T-helper 2 cell treated with Interferon-gamma antibody and Interleukin-4, amounts not matched to agents 5 μg/mL and 100 μg/mL, for 36 hours (primary cell): ENCODE measurements around the gene ZNF45.
"Not testable (repeated sequence)": the region's sequence is repeated elsewhere in the genome, so short reads cannot be mapped to it uniquely, and the experiment has no call there.

ENCODE experiments used
- DNase-seq: peaks from one replicate; pipeline ENCODE4 v3.0.0; 2021; ENCODE audit warnings: low spot score
- H3K27ac Mint-ChIP-seq: one replicate; pipeline ENCODE4 v1.8.0; 2021; ENCODE audit warnings: mild to moderate bottlenecking, mixed read lengths
- H3K27me3 Mint-ChIP-seq: one replicate; pipeline ENCODE4 v1.8.0; 2021; ENCODE audit warnings: low read depth, mixed read lengths
- H3K36me3 Mint-ChIP-seq: one replicate; pipeline ENCODE4 v1.8.0; 2021; ENCODE audit warnings: low read depth, mixed read lengths
- H3K4me1 Mint-ChIP-seq: one replicate; pipeline ENCODE4 v1.8.0; 2021; ENCODE audit warnings: low read depth, mixed read lengths
- H3K4me3 Mint-ChIP-seq: one replicate; pipeline ENCODE4 v1.8.0; 2022; ENCODE audit warnings: mild to moderate bottlenecking, moderate library complexity, mixed read lengths
- H3K9me3 Mint-ChIP-seq: one replicate; pipeline ENCODE4 v1.8.0; 2021; ENCODE audit warnings: mixed read lengths

Gene ZNF45

DNA sequence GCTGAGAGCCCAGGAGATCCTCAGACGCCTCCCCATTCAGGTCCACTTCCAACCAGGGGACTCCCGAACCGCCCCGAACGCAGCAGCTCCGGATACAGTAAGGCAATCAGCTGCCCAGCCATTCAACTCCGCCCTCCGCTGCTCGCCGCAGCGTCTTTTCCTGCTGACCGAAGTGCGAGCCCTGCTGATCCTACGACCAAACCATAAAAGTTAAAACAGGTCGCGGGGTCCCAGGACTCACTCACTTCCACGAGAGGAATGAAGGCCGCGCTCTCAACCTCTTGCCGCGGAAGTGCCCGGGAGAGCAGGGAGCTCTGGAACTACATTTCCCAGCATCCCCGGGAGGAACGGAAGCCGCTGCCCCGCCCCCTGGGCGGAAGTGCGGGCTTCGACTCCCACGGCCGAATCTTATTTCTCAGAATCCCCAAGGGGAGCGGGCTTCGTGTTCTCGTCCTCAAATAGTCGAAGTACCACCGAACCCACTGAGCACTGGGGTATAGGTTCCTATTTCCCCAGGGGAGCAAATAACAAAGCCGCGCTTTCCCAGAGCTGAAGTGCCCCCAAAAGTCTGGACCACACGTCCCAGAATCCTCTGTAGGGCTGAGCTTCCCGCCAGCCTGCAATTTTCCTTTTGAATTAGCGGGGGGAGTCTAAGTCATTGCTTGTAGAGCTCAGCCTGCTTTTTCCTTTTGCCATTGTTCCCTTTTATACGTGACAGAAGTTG is at the start of gene ZNF45:
TSS of gene ZNF45 (minus strand) at position 298 of the 724 bp plus-strand sequence. CDS start 13,097 bp downstream, outside the sequence.
- peak; percentile 85 for DNase-seq
- Mint-ChIP-seq H3K4me1 (peaks cover 18% of the 10 kb centered on the region), H3K4me3 (peak within 1 kb of the TSS; percentile 95), H3K36me3 (peaks cover 31% of the 10 kb centered on the region), H3K9me3 (peaks cover 37% of the 10 kb centered on the region), H3K27me3 (no peaks in the 10 kb centered on the region), H3K27ac (peak within 1 kb of the TSS; percentile 87)

GRCh38 chr19:43984687-43985000 is 49.6 kb upstream of the ZNF45 start:
- DNase-seq, result no peak
- Mint-ChIP-seq H3K27ac (no peak overlapping the region), H3K27me3 (no peaks in the 10 kb centered on the region), H3K36me3 (peaks cover 22% of the 10 kb centered on the region), H3K4me1 (no peaks in the 10 kb centered on the region), H3K9me3 (peaks cover 32% of the 10 kb centered on the region), H3K4me3 (peak overlapping the region; percentile 91)

DNA sequence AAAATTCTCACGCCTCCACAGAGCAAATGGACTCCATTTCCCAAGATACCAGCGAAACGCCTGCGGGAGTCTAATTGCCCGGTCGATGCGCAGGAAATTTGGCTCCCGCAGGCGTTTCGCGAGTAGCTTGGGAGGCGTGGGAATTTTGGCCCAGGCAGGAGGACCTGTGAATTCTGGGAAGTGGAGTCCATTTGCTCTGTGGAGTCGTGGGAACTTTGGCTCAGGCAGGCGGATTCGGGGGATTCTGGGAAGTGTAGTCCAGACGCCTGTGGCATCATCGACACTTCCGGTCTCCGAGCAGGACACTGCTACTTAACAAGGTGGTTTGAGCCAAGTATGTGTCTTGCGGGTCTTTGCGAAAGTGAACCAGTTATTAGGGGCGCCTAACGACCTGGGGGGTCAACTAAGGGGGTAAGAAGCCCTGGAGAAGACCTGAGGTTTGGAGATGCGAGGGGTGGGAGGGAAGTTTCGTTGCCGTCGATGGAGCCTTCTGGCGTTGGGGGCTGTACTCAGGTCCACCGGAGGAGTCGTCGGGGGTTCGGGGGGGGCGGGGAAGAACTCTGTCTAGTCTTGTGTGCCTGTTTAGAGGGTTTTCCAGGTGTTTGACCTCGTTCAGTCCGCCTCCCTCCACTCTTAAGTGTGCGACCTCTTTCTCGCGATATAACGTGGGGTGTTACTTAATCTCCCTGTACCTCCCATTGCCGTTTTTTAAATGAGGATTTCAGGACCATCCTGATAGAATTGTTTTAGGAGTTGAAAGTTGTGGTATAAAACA is 49.0 kb upstream of the ZNF45 start, which contains the start of gene ZNF155:
TSS of gene ZNF155 (plus strand) at position 277 of the 775 bp plus-strand sequence. CDS start 4,356 bp downstream, outside the sequence.
- H3K4me1 Mint-ChIP-seq, result no peaks in the 10 kb centered on the region
- peak within 1 kb of the TSS; percentile 91 for H3K4me3 Mint-ChIP-seq

GRCh38 chr19:43983544-43983911 is 48.4 kb upstream of the ZNF45 start:
- DNase-seq, result no peak
- H3K4me3 Mint-ChIP-seq, result peak overlapping the region; percentile 78
- peaks cover 30% of the 10 kb centered on the region for H3K9me3 Mint-ChIP-seq
- no peaks in the 10 kb centered on the region for H3K4me1 Mint-ChIP-seq
- H3K27ac Mint-ChIP-seq, result peak overlapping the region; percentile 31
- H3K36me3 Mint-ChIP-seq, result peaks cover 11% of the 10 kb centered on the region
- no peaks in the 10 kb centered on the region for H3K27me3 Mint-ChIP-seq

More for the DNA sequence above, 49.0 kb upstream of the ZNF45 start, which contains the start of gene ZNF155:
- H3K36me3 Mint-ChIP-seq, result peaks cover 17% of the 10 kb centered on the region
- peak within 1 kb of the TSS; percentile 86 for H3K27ac Mint-ChIP-seq
- H3K27me3 Mint-ChIP-seq, result no peaks in the 10 kb centered on the region
- peaks cover 32% of the 10 kb centered on the region for H3K9me3 Mint-ChIP-seq
- peak; percentile 75 for DNase-seq

GRCh38 chr19:43976732-43977131 is 41.6 kb upstream of the ZNF45 start:
- no peak for DNase-seq
- no peaks in the 10 kb centered on the region for H3K27me3 Mint-ChIP-seq
- H3K36me3 Mint-ChIP-seq, result no peaks in the 10 kb centered on the region
- no peak overlapping the region for H3K27ac Mint-ChIP-seq
- no peaks in the 10 kb centered on the region for H3K4me1 Mint-ChIP-seq
- H3K9me3 Mint-ChIP-seq, result peaks cover 65% of the 10 kb centered on the region
- H3K4me3 Mint-ChIP-seq, result no peak overlapping the region

DNA sequence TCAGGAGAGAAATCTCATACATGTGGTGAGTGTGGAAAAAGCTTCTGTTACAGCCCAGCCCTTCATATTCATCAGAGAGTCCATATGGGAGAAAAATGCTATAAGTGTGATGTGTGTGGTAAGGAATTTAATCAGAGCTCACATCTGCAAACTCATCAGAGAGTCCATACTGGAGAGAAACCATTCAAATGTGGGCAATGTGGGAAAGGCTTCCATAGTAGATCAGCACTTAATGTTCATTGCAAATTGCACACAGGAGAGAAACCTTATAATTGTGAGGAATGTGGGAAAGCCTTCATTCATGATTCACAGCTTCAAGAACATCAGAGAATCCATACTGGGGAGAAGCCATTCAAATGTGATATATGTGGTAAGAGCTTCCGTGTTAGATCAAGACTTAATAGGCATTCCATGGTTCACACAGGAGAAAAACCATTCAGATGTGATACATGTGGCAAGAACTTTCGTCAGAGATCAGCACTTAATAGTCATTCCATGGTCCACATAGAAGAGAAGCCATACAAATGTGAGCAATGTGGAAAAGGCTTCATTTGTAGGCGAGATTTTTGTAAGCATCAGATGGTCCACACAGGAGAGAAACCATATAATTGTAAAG is 31.1 kb upstream of the ZNF45 start:
- Mint-ChIP-seq H3K27me3 (no peaks in the 10 kb centered on the region), H3K9me3 (peaks cover 79% of the 10 kb centered on the region), H3K4me1 (no peaks in the 10 kb centered on the region), H3K4me3 (no peak overlapping the region), H3K27ac (no peak overlapping the region), H3K36me3 (peaks cover 15% of the 10 kb centered on the region)
- DNase-seq, result no peak

DNA sequence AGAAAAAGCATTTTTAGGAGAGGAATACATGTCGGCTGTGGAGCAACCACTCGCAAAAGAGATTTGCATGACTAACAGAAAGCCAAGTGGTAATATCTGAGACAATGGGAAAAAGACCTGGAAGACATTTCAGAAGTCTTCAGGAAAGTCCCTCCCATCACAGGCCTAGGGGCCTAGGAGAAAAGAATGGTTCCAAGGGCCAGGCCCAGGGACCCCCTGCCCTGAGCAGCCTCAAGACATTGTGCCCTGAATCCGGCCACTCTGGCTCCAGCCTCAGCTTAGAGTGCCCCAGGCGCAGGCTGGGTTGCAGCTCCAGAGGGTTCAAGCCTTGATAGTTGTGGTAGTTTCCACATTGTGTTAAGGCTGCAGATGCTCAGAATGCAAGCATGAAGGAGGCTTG is 25.3 kb upstream of the ZNF45 start:
- DNase-seq, result no peak
- no peak overlapping the region for H3K4me3 Mint-ChIP-seq
- H3K9me3 Mint-ChIP-seq, result peaks cover 65% of the 10 kb centered on the region
- H3K36me3 Mint-ChIP-seq, result peaks cover 3% of the 10 kb centered on the region
- H3K4me1 Mint-ChIP-seq, result no peaks in the 10 kb centered on the region
- no peak overlapping the region for H3K27ac Mint-ChIP-seq
- no peaks in the 10 kb centered on the region for H3K27me3 Mint-ChIP-seq

DNA sequence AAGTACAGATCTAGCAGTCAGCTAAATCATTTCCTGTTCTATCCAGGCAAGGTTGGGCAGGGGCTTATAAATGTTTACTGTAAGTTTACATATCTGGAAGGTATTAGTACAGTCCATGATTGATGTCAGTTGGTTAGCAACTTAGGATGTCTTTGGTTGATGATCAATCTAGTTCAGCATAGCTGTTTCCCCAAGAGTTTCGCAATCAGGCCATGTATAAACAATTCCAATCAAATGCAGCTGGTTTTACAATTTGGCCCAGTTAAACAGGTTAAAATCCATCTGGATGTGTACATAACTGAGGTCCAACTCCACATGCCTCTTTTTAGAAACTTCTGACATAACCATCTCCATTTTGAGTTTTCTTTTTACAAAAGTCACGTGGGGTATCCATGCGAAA is 22.8 kb upstream of the ZNF45 start:
- H3K4me1 Mint-ChIP-seq, result no peaks in the 10 kb centered on the region
- no peaks in the 10 kb centered on the region for H3K27me3 Mint-ChIP-seq
- no peak overlapping the region for H3K4me3 Mint-ChIP-seq
- no peak for DNase-seq
- no peak overlapping the region for H3K27ac Mint-ChIP-seq
- no peaks in the 10 kb centered on the region for H3K36me3 Mint-ChIP-seq
- peaks cover 55% of the 10 kb centered on the region for H3K9me3 Mint-ChIP-seq

- no peaks in the 10 kb centered on the region for H3K27me3 Mint-ChIP-seq
These were observed 21.7 kb upstream of the ZNF45 start for GRCh38 chr19:43956827-43957226.

DNA sequence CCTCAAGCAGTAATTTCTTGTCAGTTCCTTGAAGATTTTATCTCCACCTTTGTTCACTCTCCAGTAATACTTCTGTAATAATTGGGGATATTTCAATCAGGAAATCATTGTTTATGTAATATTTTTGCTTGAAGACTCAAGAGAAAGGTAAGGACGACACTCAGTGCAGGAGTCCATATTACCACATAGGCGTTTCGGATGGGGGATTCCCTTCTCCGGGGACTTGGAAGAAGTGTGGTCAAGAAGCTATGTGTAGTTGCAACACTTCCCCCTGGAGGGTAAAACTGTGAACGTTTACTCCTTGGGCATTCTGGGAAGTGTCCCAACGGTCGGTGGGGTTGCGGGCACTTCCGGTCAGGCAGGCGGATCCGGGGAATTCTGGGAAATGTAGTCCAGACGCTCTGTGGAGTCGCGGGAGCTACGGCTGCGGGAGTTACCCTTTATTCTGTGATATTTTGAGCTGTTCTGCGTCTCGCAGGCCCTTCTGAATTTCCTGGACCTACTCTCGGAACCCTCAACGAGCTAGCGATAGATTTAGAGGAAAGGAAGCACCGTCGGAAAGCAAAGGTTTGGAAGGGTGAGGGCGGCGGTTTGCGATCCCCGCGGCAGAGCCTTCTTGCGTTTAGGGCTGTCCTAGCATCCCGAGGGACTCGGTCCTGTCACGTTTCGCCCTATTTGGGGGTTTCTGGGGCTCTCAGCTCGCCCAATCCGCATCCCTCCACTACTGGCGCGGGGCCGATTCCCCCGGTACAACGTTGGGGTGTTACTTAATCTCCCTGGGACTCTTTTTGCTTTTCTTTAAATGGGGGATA is 16.0 kb upstream of the ZNF45 start, which contains the start of gene ZNF221:
TSS of gene ZNF221 (plus strand) at position 395 of the 812 bp plus-strand sequence. CDS start 11,499 bp downstream, outside the sequence.
- no peaks in the 10 kb centered on the region for H3K27me3 Mint-ChIP-seq
- peak within 1 kb of the TSS; percentile 95 for H3K4me3 Mint-ChIP-seq
- peak; percentile 69 for DNase-seq
- H3K36me3 Mint-ChIP-seq, result no peaks in the 10 kb centered on the region
- peaks cover 4% of the 10 kb centered on the region for H3K4me1 Mint-ChIP-seq
- peaks cover 63% of the 10 kb centered on the region for H3K9me3 Mint-ChIP-seq
- H3K27ac Mint-ChIP-seq, result peak within 1 kb of the TSS; percentile 58

More at GRCh38 chr19:43956827-43957226, 21.7 kb upstream of the ZNF45 start:
- H3K36me3 Mint-ChIP-seq, result no peaks in the 10 kb centered on the region
- DNase-seq, result no peak
- H3K27ac Mint-ChIP-seq, result no peak overlapping the region
- H3K4me3 Mint-ChIP-seq, result no peak overlapping the region
- H3K9me3 Mint-ChIP-seq, result peaks cover 55% of the 10 kb centered on the region
- no peaks in the 10 kb centered on the region for H3K4me1 Mint-ChIP-seq

GRCh38 chr19:43949803-43950202 is 14.7 kb upstream of the ZNF45 start:
- H3K9me3 Mint-ChIP-seq, result peaks cover 57% of the 10 kb centered on the region
- H3K4me3 Mint-ChIP-seq, result peak overlapping the region; percentile 53
- not testable (repeated sequence) for H3K27me3 Mint-ChIP-seq, DNase-seq, H3K4me1 Mint-ChIP-seq, H3K36me3 Mint-ChIP-seq, H3K27ac Mint-ChIP-seq

- not testable (repeated sequence) for H3K27me3 Mint-ChIP-seq, DNase-seq, H3K36me3 Mint-ChIP-seq, H3K4me3 Mint-ChIP-seq, H3K4me1 Mint-ChIP-seq, H3K27ac Mint-ChIP-seq
- H3K9me3 Mint-ChIP-seq, result peaks cover 66% of the 10 kb centered on the region
These were observed 12.3 kb upstream of the ZNF45 start for GRCh38 chr19:43947412-43947811.

DNA sequence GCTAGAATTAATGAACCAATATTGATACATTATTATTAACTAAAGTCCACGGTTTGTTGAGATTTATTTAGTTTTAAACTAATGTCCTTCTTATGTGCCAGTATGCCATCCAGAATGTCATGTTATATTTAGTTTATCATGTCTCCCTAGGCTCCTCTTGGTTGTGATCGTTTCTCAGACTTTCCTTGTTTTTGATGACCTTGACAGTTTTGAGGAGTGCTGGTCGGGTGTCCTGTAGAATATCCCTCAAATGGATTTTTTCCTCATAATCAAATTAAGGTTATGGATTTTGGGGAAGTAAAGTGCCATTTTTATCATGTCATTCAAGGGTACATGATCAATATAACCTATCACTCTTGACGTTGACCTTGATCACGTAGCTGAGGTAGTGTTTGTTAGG is 6.1 kb upstream of the ZNF45 start:
- H3K4me1 Mint-ChIP-seq, result no peaks in the 10 kb centered on the region
- H3K36me3 Mint-ChIP-seq, result no peaks in the 10 kb centered on the region
- no peaks in the 10 kb centered on the region for H3K27me3 Mint-ChIP-seq
- DNase-seq, result no peak
- H3K9me3 Mint-ChIP-seq, result peaks cover 63% of the 10 kb centered on the region
- H3K4me3 Mint-ChIP-seq, result no peak overlapping the region
- H3K27ac Mint-ChIP-seq, result no peak overlapping the region
